GM19099 (cell line): ENCODE measurements around the gene IFI35.

Experiments
- POLR2A ChIP-seq: IDR thresholded peaks from 3 replicates; pipeline ENCODE4 v1.6.1; 2011; ENCODE audit warnings: low read depth; ENCODE audit not compliant: insufficient read length; ENCODE audit errors: extremely low read depth

Gene IFI35

GRCh38 chr17:43006639-43007551 lies at the start of gene IFI35:
Gene IFI35 (plus strand): TSS chr17:43006784. CDS start chr17:43006948, 164 bp downstream.
- peak; percentile 86 for TF ChIP-seq POLR2A

GRCh38 chr17:42964161-42964932 lies 42.2 kb upstream of the IFI35 start, which contains the start of gene AARSD1:
Gene AARSD1 (minus strand): TSS chr17:42964454. CDS start chr17:42964440, 14 bp downstream.
- peak; percentile 92 for TF ChIP-seq POLR2A

GRCh38 chr17:42967925-42968324 lies 38.7 kb upstream of the IFI35 start:
- no peak for TF ChIP-seq POLR2A

GRCh38 chr17:42969001-42969581 lies 37.5 kb upstream of the IFI35 start:
- TF ChIP-seq POLR2A = no peak

- no peak for TF ChIP-seq POLR2A
Measured at GRCh38 chr17:42971589-42971988, 35.0 kb upstream of the IFI35 start.

GRCh38 chr17:42975265-42975664 lies 31.3 kb upstream of the IFI35 start:
- TF ChIP-seq POLR2A = no peak

GRCh38 chr17:42979511-42980273 lies 26.9 kb upstream of the IFI35 start, which contains the start of gene PTGES3L:
Gene PTGES3L (minus strand): TSS chr17:42980080. CDS start chr17:42980053, 27 bp downstream.
- no peak for TF ChIP-seq POLR2A

GRCh38 chr17:42980274-42980765 lies 26.3 kb upstream of the IFI35 start, which contains the start of gene RUNDC1:
Gene RUNDC1 (plus strand): TSS chr17:42980565. CDS start chr17:42980577, 12 bp downstream.
- TF ChIP-seq POLR2A = peak; percentile 76

GRCh38 chr17:42980766-42981397 lies 25.7 kb upstream of the IFI35 start:
- peak; percentile 35 for TF ChIP-seq POLR2A

GRCh38 chr17:42982266-42982665 lies 24.3 kb upstream of the IFI35 start:
- no peak for TF ChIP-seq POLR2A

- no peak for TF ChIP-seq POLR2A
Measured at GRCh38 chr17:42985225-42985624, 21.4 kb upstream of the IFI35 start.

- TF ChIP-seq POLR2A = no peak
Measured at GRCh38 chr17:42989141-42989540, 17.4 kb upstream of the IFI35 start.

- TF ChIP-seq POLR2A = no peak
Measured at GRCh38 chr17:42989726-42990652, 16.6 kb upstream of the IFI35 start.

- no peak for TF ChIP-seq POLR2A
Measured at GRCh38 chr17:42991471-42991870, 15.1 kb upstream of the IFI35 start.
